HepG2 (cell line): Measurements from ENCODE around the gene ABCC12. TPM values are rescaled to one million over a fixed set of nuclear protein-coding genes. Genes with fewer than 3 reads are reported as not detected.

Experiments used
- BCL6 ChIP-seq: IDR thresholded peaks from 2 replicates; pipeline ENCODE4 v1.6.1; 2016; ENCODE audit warnings: missing genetic modification reagents, missing compliant biosample characterization
- CREM ChIP-seq, 2 experiments: sonication (generic) in 1 of 2; formaldehyde crosslinking in 1 of 2; IDR thresholded peaks; 2 replicates each; pipeline versions ENCODE4 v1.4.0 to v1.6.1; 2016 to 2020; ENCODE audit warnings: antibody characterized with exemption in 1 of 2, mild to moderate bottlenecking in 1 of 2, missing genetic modification reagents in 1 of 2
- ELF3 ChIP-seq: IDR thresholded peaks from 2 replicates; pipeline ENCODE4 v1.6.1; 2016; ENCODE audit warnings: missing genetic modification reagents, missing compliant biosample characterization
- HMGXB4 ChIP-seq, 2 experiments: sonication (generic) in 1 of 2; formaldehyde crosslinking in 1 of 2; IDR thresholded peaks; 2 replicates each; pipeline versions ENCODE4 v1.4.0 to v1.6.1; 2018 to 2020; ENCODE audit warnings: missing genetic modification reagents in 2 of 2, borderline replicate concordance in 1 of 2, low read depth in 1 of 2, mild to moderate bottlenecking in 1 of 2, missing biosample characterization in 1 of 2
- KDM1A ChIP-seq: IDR thresholded peaks from 2 replicates; pipeline ENCODE4 v1.6.1; 2016; ENCODE audit warnings: missing compliant biosample characterization
- MIER3 ChIP-seq: IDR thresholded peaks from 2 replicates; pipeline ENCODE4 v1.6.1; 2016; ENCODE audit warnings: missing compliant biosample characterization, borderline replicate concordance
- MTA1 ChIP-seq: sonication (generic); formaldehyde crosslinking; IDR thresholded peaks from 2 replicates; pipeline ENCODE4 v1.4.0; 2020; ENCODE audit warnings: missing genetic modification reagents, mild to moderate bottlenecking, borderline replicate concordance
- NR0B2 ChIP-seq: sonication (generic); formaldehyde crosslinking; IDR thresholded peaks from 2 replicates; pipeline ENCODE4 v1.4.0; 2020; ENCODE audit warnings: mild to moderate bottlenecking, missing genetic modification reagents
- TCF7 ChIP-seq: sonication (generic); IDR thresholded peaks from 2 replicates; pipeline ENCODE4 v1.6.1; 2016; ENCODE audit warnings: antibody characterized with exemption, low read depth
- ZMYM2 ChIP-seq: sonication (generic); formaldehyde crosslinking; IDR thresholded peaks from 2 replicates; pipeline ENCODE4 v1.8.0; 2022; ENCODE audit warnings: mild to moderate bottlenecking, missing genetic modification reagents
- ZNF143 ChIP-seq: sonication (generic); formaldehyde crosslinking; IDR thresholded peaks from 2 replicates; pipeline ENCODE4 v1.4.0; 2020; ENCODE audit warnings: missing genetic modification reagents
- ZNF350 ChIP-seq: sonication (generic); formaldehyde crosslinking; IDR thresholded peaks from 2 replicates; pipeline ENCODE4 v1.4.0; 2020; ENCODE audit warnings: mild to moderate bottlenecking, low read depth, missing genetic modification reagents, borderline replicate concordance
- polyA plus RNA-seq, 8 experiments: library from polyadenylated mRNA; depleted of rRNA in 3 of 8; stranded (reverse) in 7 of 8; unstranded in 1 of 8; fragments of >200 nt; fragmentation: Illumina TruSeq in 4 of 8; extraction: Trizol in 4 of 8; gene quantifications; 2 replicates each; pipeline versions ENCODE4 v1.2.1 to v1.2.3, GENCODE V29; 2011 to 2016; ENCODE audit warnings: low read depth in 4 of 8, missing spikeins in 1 of 8, mixed read lengths in 1 of 8; ENCODE audit not compliant: insufficient read depth in 1 of 8
- total RNA-seq, 5 experiments: library from RNA; depleted of rRNA; stranded (reverse); fragments of >200 nt; fragmentation: Illumina TruSeq; extraction: Trizol; gene quantifications; 2 replicates each; pipeline ENCODE4 v1.2.3, GENCODE V29; 2016; ENCODE audit warnings: low read depth in 1 of 5
- TF ChIP-seq, protein P1 (sequence below): sonication (generic); formaldehyde crosslinking; conservative IDR thresholded peaks from 2 replicates; pipeline ENCODE4 v1.4.0; 2020; ENCODE audit warnings: mild to moderate bottlenecking, missing genetic modification reagents, moderate library complexity
- TF ChIP-seq, protein P2 (sequence below): sonication (generic); formaldehyde crosslinking; IDR thresholded peaks from 2 replicates; pipeline ENCODE4 v1.4.0; 2020; ENCODE audit warnings: mild to moderate bottlenecking, missing genetic modification reagents, borderline replicate concordance
- TF ChIP-seq, protein P3 (sequence below): sonication (generic); formaldehyde crosslinking; IDR thresholded peaks from 2 replicates; pipeline ENCODE4 v1.4.0; 2020; ENCODE audit warnings: missing genetic modification reagents

Gene ABCC12
- total and polyA plus RNA-seq, 2 of the 13 experiments (the other 11 are each of a cell fraction or from before 2014, with no cell fraction given), result not detected

GRCh38 chr16:48180868-48181480 is 25.2 kb upstream of the ABCC12 start (continued):
- TF ChIP-seq, protein P1, sequence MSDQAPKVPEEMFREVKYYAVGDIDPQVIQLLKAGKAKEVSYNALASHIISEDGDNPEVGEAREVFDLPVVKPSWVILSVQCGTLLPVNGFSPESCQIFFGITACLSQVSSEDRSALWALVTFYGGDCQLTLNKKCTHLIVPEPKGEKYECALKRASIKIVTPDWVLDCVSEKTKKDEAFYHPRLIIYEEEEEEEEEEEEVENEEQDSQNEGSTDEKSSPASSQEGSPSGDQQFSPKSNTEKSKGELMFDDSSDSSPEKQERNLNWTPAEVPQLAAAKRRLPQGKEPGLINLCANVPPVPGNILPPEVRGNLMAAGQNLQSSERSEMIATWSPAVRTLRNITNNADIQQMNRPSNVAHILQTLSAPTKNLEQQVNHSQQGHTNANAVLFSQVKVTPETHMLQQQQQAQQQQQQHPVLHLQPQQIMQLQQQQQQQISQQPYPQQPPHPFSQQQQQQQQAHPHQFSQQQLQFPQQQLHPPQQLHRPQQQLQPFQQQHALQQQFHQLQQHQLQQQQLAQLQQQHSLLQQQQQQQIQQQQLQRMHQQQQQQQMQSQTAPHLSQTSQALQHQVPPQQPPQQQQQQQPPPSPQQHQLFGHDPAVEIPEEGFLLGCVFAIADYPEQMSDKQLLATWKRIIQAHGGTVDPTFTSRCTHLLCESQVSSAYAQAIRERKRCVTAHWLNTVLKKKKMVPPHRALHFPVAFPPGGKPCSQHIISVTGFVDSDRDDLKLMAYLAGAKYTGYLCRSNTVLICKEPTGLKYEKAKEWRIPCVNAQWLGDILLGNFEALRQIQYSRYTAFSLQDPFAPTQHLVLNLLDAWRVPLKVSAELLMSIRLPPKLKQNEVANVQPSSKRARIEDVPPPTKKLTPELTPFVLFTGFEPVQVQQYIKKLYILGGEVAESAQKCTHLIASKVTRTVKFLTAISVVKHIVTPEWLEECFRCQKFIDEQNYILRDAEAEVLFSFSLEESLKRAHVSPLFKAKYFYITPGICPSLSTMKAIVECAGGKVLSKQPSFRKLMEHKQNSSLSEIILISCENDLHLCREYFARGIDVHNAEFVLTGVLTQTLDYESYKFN (CRISPR knock-in tag), result 0 out of 2 replicates have a peak, but pooled peaks have one; percentile 33
- TF ChIP-seq MTA1 (peak; percentile 46; the same call in 1 of the 2 replicates), ELF3 (0 out of 2 replicates have a peak, but pooled peaks have one; percentile 15), KDM1A (CRISPR knock-in tag) (peak; percentile 74; the same call in 1 of the 2 replicates), TCF7 (no peak), ZNF143 (CRISPR knock-in tag) (peak; percentile 71), ZMYM2 (no peak), NR0B2 (no peak), MIER3 (CRISPR knock-in tag) (no peak), BCL6 (0 out of 2 replicates have a peak, but pooled peaks have one; percentile 15), ZNF350 (CRISPR knock-in tag) (no peak), CREM (IDR thresholded peaks at IDR 0.05) (no peak), CREM (CRISPR knock-in tag; IDR thresholded peaks at IDR 0.05) (no peak), HMGXB4 (CRISPR knock-in tag; IDR thresholded peaks at IDR 0.05; ENCODE audit: borderline replicate concordance in 1 of 2, low read depth in 1 of 2) (0 out of 4 replicates have a peak, but pooled peaks of 1 of the 2 experiments have one; percentile 35)
- TF ChIP-seq, protein P2, sequence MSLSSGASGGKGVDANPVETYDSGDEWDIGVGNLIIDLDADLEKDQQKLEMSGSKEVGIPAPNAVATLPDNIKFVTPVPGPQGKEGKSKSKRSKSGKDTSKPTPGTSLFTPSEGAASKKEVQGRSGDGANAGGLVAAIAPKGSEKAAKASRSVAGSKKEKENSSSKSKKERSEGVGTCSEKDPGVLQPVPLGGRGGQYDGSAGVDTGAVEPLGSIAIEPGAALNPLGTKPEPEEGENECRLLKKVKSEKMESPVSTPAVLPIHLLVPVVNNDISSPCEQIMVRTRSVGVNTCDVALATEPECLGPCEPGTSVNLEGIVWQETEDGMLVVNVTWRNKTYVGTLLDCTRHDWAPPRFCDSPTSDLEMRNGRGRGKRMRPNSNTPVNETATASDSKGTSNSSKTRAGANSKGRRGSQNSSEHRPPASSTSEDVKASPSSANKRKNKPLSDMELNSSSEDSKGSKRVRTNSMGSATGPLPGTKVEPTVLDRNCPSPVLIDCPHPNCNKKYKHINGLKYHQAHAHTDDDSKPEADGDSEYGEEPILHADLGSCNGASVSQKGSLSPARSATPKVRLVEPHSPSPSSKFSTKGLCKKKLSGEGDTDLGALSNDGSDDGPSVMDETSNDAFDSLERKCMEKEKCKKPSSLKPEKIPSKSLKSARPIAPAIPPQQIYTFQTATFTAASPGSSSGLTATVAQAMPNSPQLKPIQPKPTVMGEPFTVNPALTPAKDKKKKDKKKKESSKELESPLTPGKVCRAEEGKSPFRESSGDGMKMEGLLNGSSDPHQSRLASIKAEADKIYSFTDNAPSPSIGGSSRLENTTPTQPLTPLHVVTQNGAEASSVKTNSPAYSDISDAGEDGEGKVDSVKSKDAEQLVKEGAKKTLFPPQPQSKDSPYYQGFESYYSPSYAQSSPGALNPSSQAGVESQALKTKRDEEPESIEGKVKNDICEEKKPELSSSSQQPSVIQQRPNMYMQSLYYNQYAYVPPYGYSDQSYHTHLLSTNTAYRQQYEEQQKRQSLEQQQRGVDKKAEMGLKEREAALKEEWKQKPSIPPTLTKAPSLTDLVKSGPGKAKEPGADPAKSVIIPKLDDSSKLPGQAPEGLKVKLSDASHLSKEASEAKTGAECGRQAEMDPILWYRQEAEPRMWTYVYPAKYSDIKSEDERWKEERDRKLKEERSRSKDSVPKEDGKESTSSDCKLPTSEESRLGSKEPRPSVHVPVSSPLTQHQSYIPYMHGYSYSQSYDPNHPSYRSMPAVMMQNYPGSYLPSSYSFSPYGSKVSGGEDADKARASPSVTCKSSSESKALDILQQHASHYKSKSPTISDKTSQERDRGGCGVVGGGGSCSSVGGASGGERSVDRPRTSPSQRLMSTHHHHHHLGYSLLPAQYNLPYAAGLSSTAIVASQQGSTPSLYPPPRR (CRISPR knock-in tag), result peak; percentile 44; the same call in 1 of the 2 replicates
- TF ChIP-seq, protein P3, sequence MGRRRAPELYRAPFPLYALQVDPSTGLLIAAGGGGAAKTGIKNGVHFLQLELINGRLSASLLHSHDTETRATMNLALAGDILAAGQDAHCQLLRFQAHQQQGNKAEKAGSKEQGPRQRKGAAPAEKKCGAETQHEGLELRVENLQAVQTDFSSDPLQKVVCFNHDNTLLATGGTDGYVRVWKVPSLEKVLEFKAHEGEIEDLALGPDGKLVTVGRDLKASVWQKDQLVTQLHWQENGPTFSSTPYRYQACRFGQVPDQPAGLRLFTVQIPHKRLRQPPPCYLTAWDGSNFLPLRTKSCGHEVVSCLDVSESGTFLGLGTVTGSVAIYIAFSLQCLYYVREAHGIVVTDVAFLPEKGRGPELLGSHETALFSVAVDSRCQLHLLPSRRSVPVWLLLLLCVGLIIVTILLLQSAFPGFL (CRISPR knock-in tag), result no peak
